ENCODE results near the gene ABCF3.

The ABCF3 gene, protein sequence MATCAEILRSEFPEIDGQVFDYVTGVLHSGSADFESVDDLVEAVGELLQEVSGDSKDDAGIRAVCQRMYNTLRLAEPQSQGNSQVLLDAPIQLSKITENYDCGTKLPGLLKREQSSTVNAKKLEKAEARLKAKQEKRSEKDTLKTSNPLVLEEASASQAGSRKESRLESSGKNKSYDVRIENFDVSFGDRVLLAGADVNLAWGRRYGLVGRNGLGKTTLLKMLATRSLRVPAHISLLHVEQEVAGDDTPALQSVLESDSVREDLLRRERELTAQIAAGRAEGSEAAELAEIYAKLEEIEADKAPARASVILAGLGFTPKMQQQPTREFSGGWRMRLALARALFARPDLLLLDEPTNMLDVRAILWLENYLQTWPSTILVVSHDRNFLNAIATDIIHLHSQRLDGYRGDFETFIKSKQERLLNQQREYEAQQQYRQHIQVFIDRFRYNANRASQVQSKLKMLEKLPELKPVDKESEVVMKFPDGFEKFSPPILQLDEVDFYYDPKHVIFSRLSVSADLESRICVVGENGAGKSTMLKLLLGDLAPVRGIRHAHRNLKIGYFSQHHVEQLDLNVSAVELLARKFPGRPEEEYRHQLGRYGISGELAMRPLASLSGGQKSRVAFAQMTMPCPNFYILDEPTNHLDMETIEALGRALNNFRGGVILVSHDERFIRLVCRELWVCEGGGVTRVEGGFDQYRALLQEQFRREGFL

DNA sequence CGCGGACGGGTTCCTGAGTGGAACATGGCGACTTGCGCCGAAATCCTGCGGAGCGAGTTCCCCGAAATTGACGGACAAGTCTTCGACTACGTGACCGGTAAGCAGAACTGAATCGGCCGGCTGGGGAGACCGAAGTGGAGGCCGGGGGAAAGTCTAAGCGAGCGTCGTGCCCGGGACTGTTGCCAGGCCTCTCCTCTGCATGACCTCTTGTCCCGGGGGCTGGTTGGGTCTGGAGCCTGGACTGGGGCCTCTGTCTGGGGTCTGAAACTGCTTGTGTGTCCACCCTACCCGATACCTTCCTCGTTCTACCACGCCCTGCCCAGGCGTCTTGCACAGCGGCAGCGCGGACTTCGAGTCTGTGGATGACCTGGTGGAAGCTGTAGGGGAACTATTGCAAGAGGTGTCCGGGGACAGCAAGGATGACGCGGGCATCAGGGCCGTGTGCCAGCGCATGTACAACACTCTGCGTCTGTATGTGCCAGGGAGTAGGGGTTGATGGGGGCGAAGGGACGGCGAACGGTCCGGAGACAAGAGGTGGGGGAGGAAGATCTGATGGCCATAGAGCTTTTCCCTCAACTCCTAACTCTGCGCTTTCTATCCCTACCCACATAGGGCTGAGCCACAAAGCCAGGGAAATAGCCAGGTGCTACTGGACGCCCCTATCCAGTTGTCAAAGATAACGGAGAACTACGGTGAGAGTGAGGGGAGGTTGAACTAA is at the start of gene ABCF3:
Gene ABCF3, plus strand, starts transcription at position 16 of the 718 bp plus-strand sequence. Its CDS starts 9 bp downstream, at position 25.
- peak within 1 kb of the TSS; percentile 69 for H3K4me3 ChIP-seq (ENCODE audit: low read depth, low read length)
- TF ChIP-seq, protein P1, sequence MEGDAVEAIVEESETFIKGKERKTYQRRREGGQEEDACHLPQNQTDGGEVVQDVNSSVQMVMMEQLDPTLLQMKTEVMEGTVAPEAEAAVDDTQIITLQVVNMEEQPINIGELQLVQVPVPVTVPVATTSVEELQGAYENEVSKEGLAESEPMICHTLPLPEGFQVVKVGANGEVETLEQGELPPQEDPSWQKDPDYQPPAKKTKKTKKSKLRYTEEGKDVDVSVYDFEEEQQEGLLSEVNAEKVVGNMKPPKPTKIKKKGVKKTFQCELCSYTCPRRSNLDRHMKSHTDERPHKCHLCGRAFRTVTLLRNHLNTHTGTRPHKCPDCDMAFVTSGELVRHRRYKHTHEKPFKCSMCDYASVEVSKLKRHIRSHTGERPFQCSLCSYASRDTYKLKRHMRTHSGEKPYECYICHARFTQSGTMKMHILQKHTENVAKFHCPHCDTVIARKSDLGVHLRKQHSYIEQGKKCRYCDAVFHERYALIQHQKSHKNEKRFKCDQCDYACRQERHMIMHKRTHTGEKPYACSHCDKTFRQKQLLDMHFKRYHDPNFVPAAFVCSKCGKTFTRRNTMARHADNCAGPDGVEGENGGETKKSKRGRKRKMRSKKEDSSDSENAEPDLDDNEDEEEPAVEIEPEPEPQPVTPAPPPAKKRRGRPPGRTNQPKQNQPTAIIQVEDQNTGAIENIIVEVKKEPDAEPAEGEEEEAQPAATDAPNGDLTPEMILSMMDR (IDR thresholded peaks at IDR 0.05; ENCODE audit: insufficient read depth, low read depth, low read length, missing control alignments) = no peak
- peak; percentile 38 for DNase-seq (ENCODE audit: low read depth)

DNA sequence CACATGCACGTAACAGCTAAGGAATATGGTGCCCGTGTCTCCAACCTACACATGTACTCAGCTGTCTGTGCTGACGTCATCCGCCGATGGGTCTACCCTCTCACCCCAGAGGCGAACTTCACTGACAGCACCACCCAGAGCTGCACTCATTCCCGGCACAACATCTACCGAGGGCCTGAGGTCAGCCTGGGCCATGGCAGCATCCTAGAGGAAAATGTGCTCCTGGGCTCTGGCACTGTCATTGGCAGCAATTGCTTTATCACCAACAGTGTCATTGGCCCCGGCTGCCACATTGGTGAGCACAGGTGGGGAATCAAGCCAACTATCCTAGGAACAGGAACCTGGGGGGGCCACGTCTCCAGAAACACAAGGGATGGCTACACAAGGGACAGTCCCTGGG is 45.6 kb upstream of the ABCF3 start:
- no peak for DNase-seq (ENCODE audit: low read depth)
- no peak overlapping the region for H3K4me3 ChIP-seq (ENCODE audit: low read depth, low read length)
- TF ChIP-seq, protein P1 (IDR thresholded peaks at IDR 0.05; ENCODE audit: insufficient read depth, low read depth, low read length, missing control alignments) = no peak

DNA sequence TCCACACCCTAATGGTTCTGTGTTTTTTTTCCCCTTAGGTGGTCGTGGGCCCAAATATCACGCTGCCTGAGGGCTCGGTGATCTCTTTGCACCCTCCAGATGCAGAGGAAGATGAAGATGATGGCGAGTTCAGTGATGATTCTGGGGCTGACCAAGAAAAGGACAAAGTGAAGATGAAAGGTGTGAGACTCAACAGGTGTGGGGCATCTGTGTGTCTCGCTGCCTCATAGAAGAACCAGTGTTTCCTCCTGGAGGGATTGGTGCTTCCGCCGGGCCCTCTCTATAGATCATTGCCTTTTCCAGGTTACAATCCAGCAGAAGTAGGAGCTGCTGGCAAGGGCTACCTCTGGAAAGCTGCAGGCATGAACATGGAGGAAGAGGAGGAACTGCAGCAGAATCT is 43.8 kb upstream of the ABCF3 start:
- TF ChIP-seq, protein P1 (IDR thresholded peaks at IDR 0.05; ENCODE audit: insufficient read depth, low read depth, low read length, missing control alignments) = no peak
- no peak for DNase-seq (ENCODE audit: low read depth)
- no peak overlapping the region for H3K4me3 ChIP-seq (ENCODE audit: low read depth, low read length)

DNA sequence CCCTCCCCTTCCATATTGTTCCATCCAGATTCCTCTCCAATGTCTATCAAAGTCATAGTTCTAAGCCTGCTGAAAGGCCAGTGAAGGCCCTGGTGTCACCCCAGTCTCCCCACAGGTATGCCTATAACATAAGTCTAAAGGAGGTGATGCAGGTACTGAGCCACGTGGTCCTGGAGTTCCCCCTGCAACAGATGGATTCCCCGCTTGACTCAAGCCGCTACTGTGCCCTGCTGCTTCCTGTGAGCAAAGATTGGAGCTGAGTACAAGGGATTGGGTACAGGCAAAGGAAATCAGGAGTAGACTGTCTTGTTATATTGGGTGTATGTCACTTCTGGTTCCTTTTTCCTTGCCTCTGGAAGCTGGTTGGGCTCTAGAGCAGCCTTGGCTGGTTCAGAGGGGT is 42.7 kb upstream of the ABCF3 start:
- no peak overlapping the region for H3K4me3 ChIP-seq (ENCODE audit: low read depth, low read length)
- TF ChIP-seq, protein P1 (IDR thresholded peaks at IDR 0.05; ENCODE audit: insufficient read depth, low read depth, low read length, missing control alignments) = no peak
- DNase-seq (ENCODE audit: low read depth) = peak; percentile 32

DNA sequence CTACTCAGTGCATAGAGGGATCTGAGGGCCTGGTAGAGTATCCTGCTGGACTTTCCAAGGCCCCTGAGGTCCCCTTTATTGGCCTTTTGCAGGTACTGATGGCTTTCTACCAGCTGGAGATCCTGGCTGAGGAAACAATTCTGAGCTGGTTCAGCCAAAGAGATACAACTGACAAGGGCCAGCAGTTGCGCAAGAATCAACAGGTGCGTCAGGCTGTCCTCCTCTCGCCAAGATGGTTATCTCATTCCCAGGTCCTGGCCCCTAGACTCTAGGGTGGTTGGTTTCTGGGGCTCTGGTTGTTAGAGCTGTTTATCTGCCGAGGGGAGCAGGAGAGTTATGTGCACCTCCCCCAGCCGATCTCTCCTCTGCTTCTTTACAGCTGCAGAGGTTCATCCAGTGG is 41.5 kb upstream of the ABCF3 start:
- DNase-seq (ENCODE audit: low read depth) = no peak

DNA sequence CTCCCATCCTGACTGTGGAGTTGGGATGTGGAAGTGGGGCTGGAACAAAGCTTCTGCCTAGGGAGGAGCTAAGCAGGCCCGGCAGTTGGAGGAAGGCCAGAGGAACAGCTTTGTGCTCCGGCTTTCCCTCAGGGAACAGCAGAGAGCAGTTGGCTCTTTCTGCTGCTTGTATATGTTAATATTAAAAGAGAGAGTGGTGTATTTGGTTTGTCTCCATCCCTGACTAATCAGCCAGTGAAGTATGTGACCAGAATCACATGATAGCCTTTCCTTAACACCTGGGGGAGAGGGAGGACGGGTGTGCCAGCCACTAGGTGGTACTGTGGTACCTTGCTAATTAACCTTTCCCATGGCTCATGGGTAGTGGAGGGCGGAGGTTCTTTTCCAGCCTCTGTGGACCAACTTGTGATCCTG is 40.9 kb upstream of the ABCF3 start:
- TF ChIP-seq, protein P1 (IDR thresholded peaks at IDR 0.05; ENCODE audit: insufficient read depth, low read depth, low read length, missing control alignments) = peak; percentile 29
- no peak overlapping the region for H3K4me3 ChIP-seq (ENCODE audit: low read depth, low read length)
- DNase-seq (ENCODE audit: low read depth) = peak; percentile 38

More for the DNA sequence above, 41.5 kb upstream of the ABCF3 start:
- TF ChIP-seq, protein P1 (IDR thresholded peaks at IDR 0.05; ENCODE audit: insufficient read depth, low read depth, low read length, missing control alignments) = no peak
- H3K4me3 ChIP-seq (ENCODE audit: low read depth, low read length) = no peak overlapping the region
